8988T (cell line): Measurements from ENCODE around the gene TNFSF9.

ENCODE experiments used
- DNase-seq: peaks from one replicate; pipeline ENCODE4 v3.0.0; 2011

Gene TNFSF9

GRCh38 chr19:6530386-6531162 lies at the start of gene TNFSF9:
TSS of gene TNFSF9 (plus strand) at chr19:6531026. CDS start at chr19:6531037, 11 bp downstream.
- peak; percentile 88 for DNase-seq

- no peak for DNase-seq
These were observed 49.1 kb upstream of the TNFSF9 start, which contains the start of gene DENND1C for GRCh38 chr19:6481541-6482342. TSS of gene DENND1C (minus strand) at chr19:6481787. CDS start at chr19:6481695, 92 bp downstream.

GRCh38 chr19:6482343-6482686 lies 48.5 kb upstream of the TNFSF9 start:
- DNase-seq = no peak

- no peak for DNase-seq
These were observed 47.6 kb upstream of the TNFSF9 start for GRCh38 chr19:6483235-6483634.

- no peak for DNase-seq
These were observed 46.6 kb upstream of the TNFSF9 start for GRCh38 chr19:6484230-6484629.

GRCh38 chr19:6484831-6485230 lies 46.0 kb upstream of the TNFSF9 start:
- DNase-seq = no peak

GRCh38 chr19:6489278-6490061 lies 41.4 kb upstream of the TNFSF9 start:
- no peak for DNase-seq

- DNase-seq = no peak
These were observed 40.7 kb upstream of the TNFSF9 start for GRCh38 chr19:6490134-6490533.

GRCh38 chr19:6491802-6492592 lies 38.8 kb upstream of the TNFSF9 start:
- DNase-seq = no peak

- no peak for DNase-seq
These were observed 36.3 kb upstream of the TNFSF9 start for GRCh38 chr19:6494438-6495036.

GRCh38 chr19:6495947-6496346 lies 34.9 kb upstream of the TNFSF9 start:
- DNase-seq = no peak

GRCh38 chr19:6498294-6499036 lies 32.4 kb upstream of the TNFSF9 start:
- DNase-seq = no peak

GRCh38 chr19:6499052-6499790 lies 31.6 kb upstream of the TNFSF9 start:
- DNase-seq = no peak

GRCh38 chr19:6500837-6501739 lies 29.7 kb upstream of the TNFSF9 start:
- no peak for DNase-seq

- peak; percentile 65 for DNase-seq
These were observed 28.8 kb upstream of the TNFSF9 start, which contains the start of gene TUBB4A for GRCh38 chr19:6501740-6502648. TSS of gene TUBB4A (minus strand) at chr19:6502309. CDS start at chr19:6502212, 97 bp downstream.

- DNase-seq = no peak
These were observed 27.2 kb upstream of the TNFSF9 start for GRCh38 chr19:6503407-6504201.
